IPS-11a (cell line): Measurements from ENCODE around the gene GPR35.
"Not testable (repeated sequence)": the region's sequence is repeated elsewhere in the genome, so short reads cannot be mapped to it uniquely, and the experiment has no call there.

Experiments
- H3K4me3 ChIP-seq: one replicate; pipeline ENCODE4 v1.5.1; 2013; ENCODE audit warnings: low read depth, low read length, control low read depth

The GPR35 gene

DNA sequence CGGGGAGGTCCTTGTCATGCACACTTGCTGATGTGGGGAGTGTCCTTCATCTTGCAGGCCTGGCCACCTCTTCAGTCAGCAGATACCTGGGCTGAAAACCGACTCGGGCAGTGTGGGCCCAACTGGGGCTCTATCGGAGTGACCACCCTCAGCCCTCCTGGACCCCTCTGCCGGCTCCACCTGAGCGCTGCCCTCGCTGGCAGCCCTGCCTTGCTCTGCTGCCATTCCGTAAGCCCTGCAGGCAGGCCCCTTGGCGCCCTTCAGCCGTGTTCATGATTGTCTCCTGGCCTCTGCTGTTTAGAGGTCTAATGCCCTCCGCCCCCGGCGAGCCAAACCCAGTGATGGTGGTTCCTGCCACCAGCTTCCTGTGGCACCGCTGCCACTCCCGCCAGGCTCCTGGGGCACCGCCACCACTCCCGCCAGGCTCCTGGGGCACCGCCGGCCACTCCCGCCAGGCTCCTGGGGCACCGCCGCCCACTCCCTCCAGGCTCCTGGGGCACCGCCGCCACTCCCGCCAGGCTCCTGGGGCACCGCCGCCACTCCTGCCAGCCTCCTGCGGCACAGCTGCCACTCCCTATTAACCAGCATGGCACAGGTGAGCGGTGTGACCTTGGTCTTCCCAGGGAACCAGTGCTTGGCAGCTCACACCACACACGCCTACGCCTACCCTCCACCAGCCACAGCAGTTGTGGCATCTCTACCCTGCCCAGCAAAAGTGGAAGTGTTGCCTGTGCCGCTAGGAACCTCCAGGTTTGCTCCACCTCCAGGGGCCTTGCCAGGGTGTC lies 22.8 kb upstream of the GPR35 start:
- no peak overlapping the region for H3K4me3 ChIP-seq

GRCh38 chr2:240603081-240603835 lies 22.0 kb upstream of the GPR35 start:
- no peak overlapping the region for H3K4me3 ChIP-seq

DNA sequence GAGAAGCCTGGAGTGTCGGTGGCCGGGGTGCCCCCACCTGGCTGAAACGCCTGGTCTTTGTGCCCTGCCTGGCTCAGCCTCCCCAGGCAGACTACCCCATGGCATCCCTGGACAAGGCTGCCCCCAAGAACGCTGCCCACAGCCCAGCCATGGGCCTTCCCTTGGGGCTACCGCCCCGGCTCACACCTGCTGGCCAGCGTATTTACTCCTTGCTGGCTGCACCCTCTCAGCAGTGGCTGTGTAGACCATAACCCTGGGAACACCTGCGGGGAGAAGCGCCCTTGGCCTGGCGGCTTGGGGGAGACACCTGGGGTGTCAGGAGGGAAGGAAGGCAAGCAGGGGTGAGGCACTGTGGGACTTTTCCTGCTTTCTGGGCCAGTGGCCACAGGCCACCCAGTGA lies 21.4 kb upstream of the GPR35 start:
- H3K4me3 ChIP-seq = no peak overlapping the region

GRCh38 chr2:240604291-240604938 lies 20.9 kb upstream of the GPR35 start:
- no peak overlapping the region for H3K4me3 ChIP-seq

- no peak overlapping the region for H3K4me3 ChIP-seq
Measured at GRCh38 chr2:240604939-240605716, 20.2 kb upstream of the GPR35 start.

- H3K4me3 ChIP-seq = no peak overlapping the region
Measured at GRCh38 chr2:240605867-240606743, 19.2 kb upstream of the GPR35 start.

DNA sequence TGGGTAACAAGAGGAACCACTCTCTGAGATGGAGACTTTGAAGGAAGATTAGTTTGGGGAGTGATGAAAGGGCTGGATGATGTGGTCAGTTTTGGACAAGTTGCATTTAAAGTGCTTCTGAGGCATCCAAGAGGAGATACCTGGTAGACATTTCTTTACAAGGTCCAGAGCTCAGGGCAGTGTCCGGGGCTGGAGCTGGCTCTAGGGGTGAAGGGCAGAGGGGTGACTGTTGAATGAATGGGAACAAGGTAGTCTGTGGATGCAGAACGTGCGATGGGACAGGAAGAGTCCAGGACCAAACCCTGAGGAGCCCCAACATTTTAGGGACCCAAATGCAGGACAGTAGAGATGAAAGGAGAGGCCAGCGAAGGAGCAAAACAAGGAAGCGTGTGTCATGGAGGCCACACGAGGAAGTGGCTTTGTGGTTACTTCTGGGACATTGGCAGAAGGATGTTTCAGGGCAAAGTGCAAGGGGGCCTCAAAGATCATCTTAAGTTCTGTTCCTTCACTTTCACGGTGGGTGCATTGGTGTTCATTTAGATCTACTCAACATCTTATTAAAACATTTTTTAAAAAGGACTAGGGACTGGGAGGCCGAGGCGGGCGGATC lies 13.6 kb upstream of the GPR35 start:
- no peak overlapping the region for H3K4me3 ChIP-seq

- H3K4me3 ChIP-seq = no peak overlapping the region
Measured at GRCh38 chr2:240613781-240614180, 11.5 kb upstream of the GPR35 start.

- no peak overlapping the region for H3K4me3 ChIP-seq
Measured at GRCh38 chr2:240614391-240614790, 10.9 kb upstream of the GPR35 start.

DNA sequence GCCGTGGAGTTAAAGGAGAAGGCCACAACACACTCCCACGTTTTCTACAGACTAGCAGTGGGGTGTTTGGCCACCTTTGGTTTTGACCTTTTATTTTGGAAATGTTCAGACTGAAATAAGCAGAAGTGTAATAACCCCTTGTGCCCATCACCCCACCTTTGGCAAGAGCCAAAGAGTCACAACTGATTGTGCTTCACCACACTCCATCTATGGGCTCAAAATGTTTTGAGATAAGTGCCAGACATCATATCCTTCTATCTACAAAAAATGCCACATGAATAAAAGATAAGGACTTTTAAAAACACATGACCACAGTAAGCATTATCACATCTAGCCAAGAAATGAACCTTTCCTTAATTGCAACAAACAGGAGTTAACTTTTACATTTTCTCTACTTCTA lies 9.9 kb upstream of the GPR35 start:
- no peak overlapping the region for H3K4me3 ChIP-seq

DNA sequence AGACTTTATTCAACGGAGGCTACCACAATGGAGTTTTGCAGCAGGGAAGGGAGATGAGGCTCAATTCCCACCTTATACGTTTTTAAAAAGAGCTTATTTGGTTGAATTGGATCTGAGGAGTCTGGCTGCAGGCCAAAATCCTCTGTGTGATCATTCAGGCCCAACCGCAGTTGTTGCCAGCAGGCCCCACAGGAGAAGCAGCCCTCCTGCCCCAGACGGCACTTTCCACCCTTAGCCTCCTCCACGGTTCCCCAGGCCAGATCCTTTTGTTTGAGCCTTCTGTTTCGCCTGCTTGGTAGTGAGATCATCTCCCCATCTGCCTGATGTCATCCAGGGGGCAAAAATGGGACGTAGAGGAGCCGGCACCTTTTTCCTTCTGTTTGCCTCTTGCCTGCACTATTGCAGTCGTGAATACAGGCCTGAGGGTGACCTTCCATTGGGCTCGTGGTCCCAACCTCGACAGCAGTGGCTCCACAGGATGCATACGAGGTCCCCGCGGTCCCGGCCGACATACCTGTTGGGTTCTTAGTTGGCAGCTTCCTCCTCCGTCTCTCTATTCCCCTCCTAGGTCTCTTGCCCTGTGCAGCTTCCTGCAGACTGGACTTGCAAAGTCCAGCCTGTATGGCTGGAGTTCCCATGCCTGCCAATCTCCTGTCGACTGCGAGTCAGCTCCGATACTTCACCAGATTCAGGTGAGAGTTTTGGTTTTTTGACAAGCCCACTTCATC lies 9.3 kb upstream of the GPR35 start:
- no peak overlapping the region for H3K4me3 ChIP-seq

- not testable (repeated sequence) for H3K4me3 ChIP-seq
Measured at GRCh38 chr2:240616860-240617666, 8.2 kb upstream of the GPR35 start.

DNA sequence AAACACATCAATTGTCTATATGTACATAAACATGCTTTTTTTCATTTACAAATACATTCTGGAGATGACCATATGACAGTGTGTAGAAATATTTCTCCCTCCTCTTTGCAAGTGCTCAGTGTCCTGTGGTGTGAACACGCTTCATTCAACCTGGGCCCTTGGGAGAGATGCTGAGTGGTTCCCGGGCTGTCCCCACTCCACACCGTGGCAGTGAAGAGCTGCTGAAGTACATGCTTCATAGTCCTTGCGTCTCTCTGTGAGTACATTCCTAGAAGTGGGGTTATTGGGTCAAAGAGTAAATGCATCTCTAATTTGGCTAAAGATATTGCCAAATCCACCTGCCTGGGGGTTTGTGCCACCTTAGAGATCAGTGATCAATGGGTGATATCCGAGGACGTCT lies 6.5 kb upstream of the GPR35 start:
- no peak overlapping the region for H3K4me3 ChIP-seq

GRCh38 chr2:240619506-240620148 lies 5.7 kb upstream of the GPR35 start:
- no peak overlapping the region for H3K4me3 ChIP-seq

GRCh38 chr2:240620149-240620731 lies 5.0 kb upstream of the GPR35 start:
- H3K4me3 ChIP-seq = no peak overlapping the region

DNA sequence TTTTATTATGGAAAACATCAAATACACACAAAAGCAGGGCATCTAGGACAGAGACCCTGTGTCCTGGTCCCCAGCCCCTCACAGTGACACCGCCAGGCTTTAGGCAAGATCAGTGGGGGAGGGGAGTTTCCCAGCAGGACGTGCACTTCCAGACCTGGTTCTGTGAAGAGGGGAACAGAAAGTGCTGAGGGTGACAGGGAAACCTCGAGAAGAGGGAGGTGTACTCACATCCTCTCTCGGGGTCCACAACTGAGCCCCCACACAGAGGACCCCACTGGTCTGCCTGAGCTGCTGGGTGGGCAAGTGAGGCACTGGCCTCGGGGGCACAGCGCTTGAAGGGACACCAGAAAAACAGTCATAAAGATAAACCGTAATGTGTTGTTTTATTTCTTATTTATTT lies 4.4 kb upstream of the GPR35 start:
- no peak overlapping the region for H3K4me3 ChIP-seq

GRCh38 chr2:240622060-240622411 lies 3.2 kb upstream of the GPR35 start:
- H3K4me3 ChIP-seq = no peak overlapping the region
